Smooth muscle cell (in vitro differentiated cells): Measurements from ENCODE around the gene ACKR4. TPM values are rescaled to one million over a fixed set of nuclear protein-coding genes. Genes with fewer than 3 reads are reported as not detected.

Experiments
- DNase-seq: peaks from one replicate; lab custom pipeline; 2025; ENCODE audit not compliant: unreplicated experiment; lab: John Stamatoyannopoulos, UW
- H2AFZ ChIP-seq: fragments of 200-600 bp; sonication (generic); 2 replicates; pipeline ENCODE4 v1.6.0; 2016; ENCODE audit warnings: antibody characterized with exemption, low read depth, mild to moderate bottlenecking
- H3F3A ChIP-seq: fragments of 200-600 bp; sonication (generic); 2 replicates; pipeline ENCODE4 v1.6.0; 2017; ENCODE audit warnings: antibody characterized with exemption, low read depth
- H3K27ac ChIP-seq: fragments of 200-600 bp; sonication (generic); 2 replicates; pipeline ENCODE4 v1.5.1; 2016; ENCODE audit warnings: low read depth, mild to moderate bottlenecking
- H3K27me3 ChIP-seq: fragments of 200-600 bp; sonication (generic); 2 replicates; pipeline ENCODE4 v1.6.1; 2016; ENCODE audit warnings: low read depth, mild to moderate bottlenecking
- H3K36me3 ChIP-seq: fragments of 200-600 bp; sonication (generic); 2 replicates; pipeline ENCODE4 v1.5.1; 2016; ENCODE audit warnings: low read depth
- H3K4me1 ChIP-seq: fragments of 200-600 bp; sonication (generic); 2 replicates; pipeline ENCODE4 v1.5.1; 2016; ENCODE audit warnings: low read depth
- H3K4me2 ChIP-seq: fragments of 200-600 bp; sonication (generic); 2 replicates; pipeline ENCODE4 v1.6.0; 2016; ENCODE audit warnings: mild to moderate bottlenecking
- H3K4me3 ChIP-seq: fragments of 200-600 bp; sonication (generic); 2 replicates; pipeline ENCODE4 v1.5.1; 2016; ENCODE audit warnings: mild to moderate bottlenecking
- H3K79me2 ChIP-seq: fragments of 200-600 bp; sonication (generic); 2 replicates; pipeline ENCODE4 v1.6.0; 2016; ENCODE audit warnings: low read depth, mild to moderate bottlenecking
- H3K9ac ChIP-seq: fragments of 200-600 bp; sonication (generic); 2 replicates; pipeline ENCODE4 v1.6.0; 2016; ENCODE audit warnings: low read depth
- H3K9me3 ChIP-seq: fragments of 200-600 bp; sonication (generic); replicated peaks from 2 replicates; pipeline ENCODE4 v1.5.1; 2016; ENCODE audit warnings: low read depth
- H4K20me1 ChIP-seq: fragments of 200-600 bp; sonication (generic); 2 replicates; pipeline ENCODE4 v1.6.0; 2016; ENCODE audit warnings: low read depth
- WGBS: methylation state at CpG from one replicate; pipeline ENCODE4 v1.1.7; 2016; ENCODE audit warnings: low lambda C conversion rate; 5-methylcytosine and 5-hydroxymethylcytosine counted together
- polyA plus RNA-seq: library from polyadenylated mRNA; unstranded; fragments of >200 nt; fragmentation: Nextera tagmentation; extraction: Ambion mirVana; gene quantifications from 2 replicates; pipeline ENCODE4 v1.2.1, GENCODE V29; 2016
- total RNA-seq: library from RNA; depleted of rRNA; stranded (reverse); fragments of >200 nt; gene quantifications from 2 replicates; pipeline ENCODE4 v1.2.3, GENCODE V29; 2014
- TF ChIP-seq, protein P1 (sequence below): fragments of 200-600 bp; sonication (generic); IDR thresholded peaks from 2 replicates; pipeline ENCODE4 v1.5.1; 2017; ENCODE audit warnings: borderline replicate concordance, mild to moderate bottlenecking, antibody characterized with exemption; ENCODE audit not compliant: insufficient read depth, poor library complexity, severe bottlenecking

Gene ACKR4
- total RNA-seq (not detected in 2 replicates), polyA plus RNA-seq (not detected in 2 replicates)

DNA sequence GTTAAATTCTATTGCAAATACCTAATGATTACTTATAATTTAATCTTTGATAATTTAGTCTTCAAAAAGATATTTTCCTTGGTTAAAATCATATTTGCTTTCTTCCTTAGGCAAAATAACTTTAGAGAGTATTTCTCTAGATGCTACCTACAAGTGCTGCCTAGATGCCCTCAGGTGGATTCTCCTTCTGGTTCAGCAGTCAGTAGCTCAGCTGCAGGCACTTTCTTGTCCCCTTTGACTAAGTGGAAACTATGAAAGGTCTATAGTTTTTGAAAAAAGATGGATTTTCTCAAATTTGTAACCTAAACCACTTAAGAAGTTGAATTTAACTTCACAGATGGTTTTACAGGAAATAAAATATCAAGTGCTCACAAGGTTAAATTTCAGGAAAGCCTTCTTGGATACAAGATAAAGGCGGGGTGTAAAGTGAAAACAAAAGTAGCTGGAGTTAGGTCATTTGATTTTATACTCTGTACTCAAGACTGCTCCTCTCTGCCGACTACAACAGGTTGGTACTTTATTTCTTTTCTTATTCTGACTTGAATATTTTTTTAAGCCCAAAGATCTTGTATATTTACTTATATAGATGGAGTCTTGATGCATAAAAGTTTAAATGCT is at the start of gene ACKR4:
TSS of gene ACKR4 (plus strand) at position 455 of the 618 bp plus-strand sequence. CDS start 3,128 bp downstream, outside the sequence.
- Histone ChIP-seq H3F3A (no peaks in the 10 kb centered on the region), H3K9me3 (no peaks in the 10 kb centered on the region), H3K4me2 (no peak within 1 kb of the TSS), H4K20me1 (no peaks in the 10 kb centered on the region), H3K79me2 (no peaks in the 10 kb centered on the region), H3K27me3 (no peaks in the 10 kb centered on the region), H3K4me3 (no peak within 1 kb of the TSS), H2AFZ (no peak within 1 kb of the TSS), H3K27ac (no peak within 1 kb of the TSS), H3K4me1 (peaks cover 16% of the 10 kb centered on the region), H3K9ac (no peak within 1 kb of the TSS), H3K36me3 (no peaks in the 10 kb centered on the region)
- DNase-seq: no peak
- TF ChIP-seq, protein P1, sequence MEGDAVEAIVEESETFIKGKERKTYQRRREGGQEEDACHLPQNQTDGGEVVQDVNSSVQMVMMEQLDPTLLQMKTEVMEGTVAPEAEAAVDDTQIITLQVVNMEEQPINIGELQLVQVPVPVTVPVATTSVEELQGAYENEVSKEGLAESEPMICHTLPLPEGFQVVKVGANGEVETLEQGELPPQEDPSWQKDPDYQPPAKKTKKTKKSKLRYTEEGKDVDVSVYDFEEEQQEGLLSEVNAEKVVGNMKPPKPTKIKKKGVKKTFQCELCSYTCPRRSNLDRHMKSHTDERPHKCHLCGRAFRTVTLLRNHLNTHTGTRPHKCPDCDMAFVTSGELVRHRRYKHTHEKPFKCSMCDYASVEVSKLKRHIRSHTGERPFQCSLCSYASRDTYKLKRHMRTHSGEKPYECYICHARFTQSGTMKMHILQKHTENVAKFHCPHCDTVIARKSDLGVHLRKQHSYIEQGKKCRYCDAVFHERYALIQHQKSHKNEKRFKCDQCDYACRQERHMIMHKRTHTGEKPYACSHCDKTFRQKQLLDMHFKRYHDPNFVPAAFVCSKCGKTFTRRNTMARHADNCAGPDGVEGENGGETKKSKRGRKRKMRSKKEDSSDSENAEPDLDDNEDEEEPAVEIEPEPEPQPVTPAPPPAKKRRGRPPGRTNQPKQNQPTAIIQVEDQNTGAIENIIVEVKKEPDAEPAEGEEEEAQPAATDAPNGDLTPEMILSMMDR: no peak
- WGBS: 90% methylated on average over 2 of the region's 2 CpGs

DNA sequence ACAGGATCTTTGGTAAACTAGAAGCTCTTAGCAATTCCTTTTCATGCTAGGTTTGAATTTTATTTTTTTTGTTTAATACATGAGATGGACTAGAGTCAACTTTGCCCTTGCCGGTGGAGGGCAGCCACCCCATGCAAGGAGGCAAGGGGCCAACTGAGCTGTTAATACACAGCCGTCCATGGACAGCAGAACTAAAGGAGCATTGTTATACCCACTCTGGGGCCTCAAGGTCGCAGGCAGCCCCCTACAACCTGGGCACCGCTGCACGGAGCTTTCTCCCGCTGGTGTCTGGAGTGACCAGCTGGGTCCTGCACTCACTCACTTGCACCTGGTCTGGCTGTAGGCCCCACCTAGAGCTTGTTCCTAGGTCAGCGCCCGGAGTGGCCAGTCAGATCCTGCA is 47.9 kb upstream of the ACKR4 start:
- 97% methylated on average over 8 of the region's 8 CpGs for WGBS

DNA sequence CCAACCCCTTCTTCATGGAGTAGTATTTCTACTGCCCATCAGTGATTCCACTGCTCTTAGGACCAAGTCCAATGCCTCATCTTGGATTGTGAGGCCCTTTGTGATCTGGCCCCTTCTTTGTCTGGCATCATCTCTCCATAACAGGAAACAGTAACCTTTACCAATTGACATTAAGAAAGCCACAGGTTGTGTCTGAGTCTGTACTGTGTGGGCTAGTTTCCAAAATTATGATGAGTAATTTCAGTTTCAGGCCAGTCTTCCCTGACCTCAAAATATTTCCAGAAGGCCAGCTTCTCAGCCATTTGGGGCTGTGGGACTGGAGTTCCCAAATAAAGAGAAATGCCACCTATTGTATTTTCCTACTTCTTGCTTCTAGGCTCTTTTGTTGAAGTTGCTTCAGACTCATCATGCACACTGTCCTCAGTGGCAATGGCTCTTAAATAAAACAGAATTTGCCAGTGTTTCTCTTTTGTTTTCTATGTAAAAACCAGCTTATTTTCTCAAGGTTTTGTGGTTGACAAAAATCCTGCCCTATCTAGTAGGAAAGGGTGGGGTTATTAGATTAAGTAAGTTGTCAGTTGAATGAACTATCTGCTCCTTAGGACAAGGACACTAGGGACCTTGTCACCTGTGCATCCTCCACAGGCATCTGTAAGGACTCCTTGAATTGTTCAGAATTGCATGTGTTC is 47.0 kb upstream of the ACKR4 start:
- H3K27ac ChIP-seq: peak overlapping the region; percentile 40
- H3K9ac ChIP-seq: no peak overlapping the region
- no peaks in the 10 kb centered on the region for H3K79me2 ChIP-seq
- H3F3A ChIP-seq: no peaks in the 10 kb centered on the region
- no peaks in the 10 kb centered on the region for H3K27me3 ChIP-seq
- no peaks in the 10 kb centered on the region for H3K9me3 ChIP-seq
- H2AFZ ChIP-seq: no peak overlapping the region
- no peak for DNase-seq
- peaks cover 3% of the 10 kb centered on the region for H3K4me1 ChIP-seq
- no peaks in the 10 kb centered on the region for H3K36me3 ChIP-seq
- no peaks in the 10 kb centered on the region for H4K20me1 ChIP-seq
- TF ChIP-seq, protein P1: no peak
- H3K4me3 ChIP-seq: no peak overlapping the region
- peak overlapping the region; percentile 43 for H3K4me2 ChIP-seq

More for the DNA sequence above, 47.9 kb upstream of the ACKR4 start:
- no peaks in the 10 kb centered on the region for H3K79me2 ChIP-seq
- H3K4me2 ChIP-seq: no peak overlapping the region
- H3K4me1 ChIP-seq: peaks cover 3% of the 10 kb centered on the region
- TF ChIP-seq, protein P1: no peak
- H3K36me3 ChIP-seq: no peaks in the 10 kb centered on the region
- no peak overlapping the region for H3K4me3 ChIP-seq
- H3K9me3 ChIP-seq: no peaks in the 10 kb centered on the region
- DNase-seq: no peak
- no peaks in the 10 kb centered on the region for H3F3A ChIP-seq
- no peaks in the 10 kb centered on the region for H3K27me3 ChIP-seq
- H3K27ac ChIP-seq: no peak overlapping the region
- no peak overlapping the region for H2AFZ ChIP-seq
- no peak overlapping the region for H3K9ac ChIP-seq
- H4K20me1 ChIP-seq: no peaks in the 10 kb centered on the region
